Stimulated activated naive B cell treated with anti-CD40 and anti-IgM and Interleukin-4, amounts not matched to agents 10 μg/mL and 1 μg/mL and 100 μg/mL, for 72 hours (primary cell): ENCODE results near the gene USP4.
"Not testable (repeated sequence)": the region's sequence is repeated elsewhere in the genome, so short reads cannot be mapped to it uniquely, and the experiment has no call there.

Source experiments
- ATAC-seq, 2 donors: fragments of 150-1000 bp; cut with Tn5 transposase; replicated peaks; 2 replicates each; pipeline ENCODE4 v1.10.0; 2021; ENCODE audit warnings: moderate library complexity in 1 of 2
- DNase-seq: peaks from one replicate; pipeline ENCODE4 v3.0.0; 2021
- H3K27ac Mint-ChIP-seq: one replicate; pipeline ENCODE4 v1.8.0; 2022; ENCODE audit warnings: mild to moderate bottlenecking, mixed read lengths
- H3K27me3 Mint-ChIP-seq, 2 donors: one replicate each; pipeline ENCODE4 v1.8.0; 2022; ENCODE audit warnings: mixed read lengths in 2 of 2
- H3K36me3 Mint-ChIP-seq, 2 donors: one replicate each; pipeline ENCODE4 v1.8.0; 2022; ENCODE audit warnings: mixed read lengths in 2 of 2, mild to moderate bottlenecking in 1 of 2
- H3K4me1 Mint-ChIP-seq, 2 donors: one replicate each; pipeline ENCODE4 v1.8.0; 2022; ENCODE audit warnings: mixed read lengths in 2 of 2, mild to moderate bottlenecking in 1 of 2
- H3K4me3 Mint-ChIP-seq, 2 donors: one replicate each; pipeline ENCODE4 v1.8.0; 2022; ENCODE audit warnings: mild to moderate bottlenecking in 2 of 2, mixed read lengths in 2 of 2, moderate library complexity in 1 of 2
- H3K9me3 Mint-ChIP-seq, 2 donors: one replicate each; pipeline ENCODE4 v1.8.0; 2022; ENCODE audit warnings: mixed read lengths in 2 of 2, mild to moderate bottlenecking in 1 of 2

Gene USP4

GRCh38 chr3:49358884-49359225 is 19.0 kb upstream of the USP4 start:
- H3K4me1 Mint-ChIP-seq: peaks cover 20 to 35% of the 10 kb centered on the region in 2 donors
- no peak for DNase-seq
- H3K27ac Mint-ChIP-seq: peak overlapping the region; percentile 98
- no peaks in the 10 kb centered on the region for H3K9me3 Mint-ChIP-seq
- H3K27me3 Mint-ChIP-seq: no peaks in the 10 kb centered on the region
- peaks cover 50 to 51% of the 10 kb centered on the region in 2 donors for H3K36me3 Mint-ChIP-seq
- H3K4me3 Mint-ChIP-seq: peak overlapping the region; percentile 95 to 98
- ATAC-seq: peak; percentile 20 to 35

- Mint-ChIP-seq H3K4me3 (peak within 1 kb of the TSS; percentile 95 to 98), H3K27ac (peak within 1 kb of the TSS; percentile 98), H3K36me3 (peaks cover 50 to 51% of the 10 kb centered on the region in 2 donors), H3K9me3 (no peaks in the 10 kb centered on the region), H3K4me1 (peaks cover 21 to 39% of the 10 kb centered on the region in 2 donors), H3K27me3 (no peaks in the 10 kb centered on the region)
- DNase-seq (peak; percentile 81), ATAC-seq (peak; percentile 86 to 89)
These were observed 18.5 kb upstream of the USP4 start, which contains the start of gene GPX1 for GRCh38 chr3:49358217-49358883. Gene GPX1 (minus strand): TSS chr3:49358353. CDS start chr3:49358278, 75 bp downstream.

- H3K27ac Mint-ChIP-seq: peak overlapping the region; percentile 98
- ATAC-seq: peak; percentile 43 to 54
- peaks cover 27 to 43% of the 10 kb centered on the region in 2 donors for H3K4me1 Mint-ChIP-seq
- DNase-seq: peak; percentile 21
- peak overlapping the region; percentile 95 to 98 for H3K4me3 Mint-ChIP-seq
- H3K9me3 Mint-ChIP-seq, H3K27me3 Mint-ChIP-seq: not testable (repeated sequence)
- H3K36me3 Mint-ChIP-seq: peaks cover 44 to 51% of the 10 kb centered on the region in 2 donors
These were observed 17.8 kb upstream of the USP4 start for GRCh38 chr3:49357443-49358216.

- H3K4me1 Mint-ChIP-seq: peaks cover 31 to 46% of the 10 kb centered on the region in 2 donors
- H3K4me3 Mint-ChIP-seq: peak overlapping the region; percentile 95 to 98
These were observed 17.2 kb upstream of the USP4 start for GRCh38 chr3:49357095-49357442.

GRCh38 chr3:49352890-49353421 is 13.1 kb upstream of the USP4 start:
- Mint-ChIP-seq H3K27ac (peak overlapping the region; percentile 68), H3K9me3 (no peaks in the 10 kb centered on the region), H3K27me3 (no peaks in the 10 kb centered on the region), H3K36me3 (peaks cover 28% of the 10 kb centered on the region in 2 donors), H3K4me3 (peak overlapping the region in 1 of 2 donors; percentile 3), H3K4me1 (peaks cover 33 to 56% of the 10 kb centered on the region in 2 donors)
- DNase-seq (no peak), ATAC-seq (no peak)

More at GRCh38 chr3:49357095-49357442, 17.2 kb upstream of the USP4 start:
- Mint-ChIP-seq H3K27ac (peak overlapping the region; percentile 98), H3K36me3 (peaks cover 40 to 45% of the 10 kb centered on the region in 2 donors)
- H3K27me3 Mint-ChIP-seq, H3K9me3 Mint-ChIP-seq: not testable (repeated sequence)
- DNase-seq (peak; percentile 9), ATAC-seq (peak; percentile 20 to 22)

GRCh38 chr3:49352281-49352680 is 12.4 kb upstream of the USP4 start:
- Mint-ChIP-seq H3K9me3 (no peaks in the 10 kb centered on the region), H3K4me1 (peaks cover 30 to 58% of the 10 kb centered on the region in 2 donors), H3K36me3 (peaks cover 23% of the 10 kb centered on the region in 2 donors), H3K27me3 (no peaks in the 10 kb centered on the region), H3K4me3 (no peak overlapping the region), H3K27ac (peak overlapping the region; percentile 76)
- DNase-seq (no peak), ATAC-seq (peak in 1 of 2 donors; percentile 29)

GRCh38 chr3:49351521-49352011 is 11.7 kb upstream of the USP4 start:
- Mint-ChIP-seq H3K4me1 (peaks cover 35 to 61% of the 10 kb centered on the region in 2 donors), H3K27me3 (no peaks in the 10 kb centered on the region), H3K9me3 (no peaks in the 10 kb centered on the region), H3K27ac (peak overlapping the region; percentile 76), H3K36me3 (peaks cover 16 to 19% of the 10 kb centered on the region in 2 donors), H3K4me3 (peak overlapping the region; percentile 5 to 30)
- DNase-seq (no peak), ATAC-seq (peak; percentile 48 to 61)

- DNase-seq: no peak
- Mint-ChIP-seq H3K4me3 (no peak overlapping the region), H3K27me3 (no peaks in the 10 kb centered on the region), H3K27ac (peak overlapping the region; percentile 31), H3K36me3 (peaks cover 6 to 12% of the 10 kb centered on the region in 2 donors), H3K9me3 (peaks cover 0 to 1% of the 10 kb centered on the region in 2 donors), H3K4me1 (peaks cover 33 to 64% of the 10 kb centered on the region in 2 donors)
- no peak for ATAC-seq
These were observed 9.7 kb upstream of the USP4 start for GRCh38 chr3:49349348-49350114.

GRCh38 chr3:49348361-49348760 is 8.5 kb upstream of the USP4 start:
- not testable (repeated sequence) for H3K4me3 Mint-ChIP-seq, H3K27ac Mint-ChIP-seq, H3K27me3 Mint-ChIP-seq, H3K9me3 Mint-ChIP-seq, ATAC-seq, DNase-seq, H3K36me3 Mint-ChIP-seq
- peaks cover 32 to 68% of the 10 kb centered on the region in 2 donors for H3K4me1 Mint-ChIP-seq

- Mint-ChIP-seq H3K27ac (peak overlapping the region; percentile 100), H3K27me3 (no peaks in the 10 kb centered on the region), H3K4me1 (peaks cover 26 to 68% of the 10 kb centered on the region in 2 donors), H3K36me3 (peaks cover 2 to 3% of the 10 kb centered on the region in 2 donors), H3K4me3 (no peak overlapping the region), H3K9me3 (peaks cover 0 to 1% of the 10 kb centered on the region in 2 donors)
- DNase-seq (no peak), ATAC-seq (no peak)
These were observed 7.0 kb upstream of the USP4 start for GRCh38 chr3:49346797-49347251.

GRCh38 chr3:49343163-49343562 is 3.3 kb upstream of the USP4 start:
- Mint-ChIP-seq H3K9me3 (peaks cover 0 to 1% of the 10 kb centered on the region in 2 donors), H3K27ac (peak overlapping the region; percentile 86), H3K36me3 (peaks cover 6 to 10% of the 10 kb centered on the region in 2 donors), H3K27me3 (no peaks in the 10 kb centered on the region), H3K4me1 (peaks cover 38 to 78% of the 10 kb centered on the region in 2 donors), H3K4me3 (peak overlapping the region; percentile 23 to 25)
- DNase-seq: no peak
- no peak for ATAC-seq

GRCh38 chr3:49341996-49342395 is 2.1 kb upstream of the USP4 start:
- Mint-ChIP-seq H3K27me3 (no peaks in the 10 kb centered on the region), H3K4me3 (peak overlapping the region; percentile 3 to 32), H3K4me1 (peaks cover 37 to 76% of the 10 kb centered on the region in 2 donors), H3K36me3 (peaks cover 6 to 10% of the 10 kb centered on the region in 2 donors), H3K9me3 (peaks cover 0 to 1% of the 10 kb centered on the region in 2 donors), H3K27ac (peak overlapping the region; percentile 86)
- no peak for DNase-seq
- no peak for ATAC-seq

- Mint-ChIP-seq H3K9me3 (no peaks in the 10 kb centered on the region), H3K36me3 (peaks cover 16 to 18% of the 10 kb centered on the region in 2 donors), H3K27ac (peak overlapping the region; percentile 97), H3K27me3 (no peaks in the 10 kb centered on the region), H3K4me1 (peaks cover 29 to 69% of the 10 kb centered on the region in 2 donors), H3K4me3 (peak overlapping the region; percentile 95 to 99)
- DNase-seq: no peak
- ATAC-seq: peak in 1 of 2 donors; percentile 1
These were observed 292 bp downstream of the USP4 start for GRCh38 chr3:49339581-49339940.
